Epithelial cell of esophagus (primary cell): Measurements from ENCODE around the gene AGTRAP.
A peak's percentile ranks its signal among the peaks of the same experiment; 100 is the strongest.

Experiments
- DNase-seq: peaks from one replicate; pipeline ENCODE4 v3.0.0; 2010; ENCODE audit warnings: low read depth
- H3K4me3 ChIP-seq: 2 replicates; pipeline ENCODE4 v1.5.1; 2011; ENCODE audit warnings: mild to moderate bottlenecking, low read length, control low read depth
- TF ChIP-seq, protein P1 (sequence below): IDR thresholded peaks from 2 replicates; pipeline ENCODE4 v1.5.1; 2011; ENCODE audit warnings: low read depth, mild to moderate bottlenecking, low read length, control low read depth, inconsistent platforms; ENCODE audit not compliant: insufficient read depth; ENCODE audit errors: missing control alignments

The AGTRAP gene

DNA sequence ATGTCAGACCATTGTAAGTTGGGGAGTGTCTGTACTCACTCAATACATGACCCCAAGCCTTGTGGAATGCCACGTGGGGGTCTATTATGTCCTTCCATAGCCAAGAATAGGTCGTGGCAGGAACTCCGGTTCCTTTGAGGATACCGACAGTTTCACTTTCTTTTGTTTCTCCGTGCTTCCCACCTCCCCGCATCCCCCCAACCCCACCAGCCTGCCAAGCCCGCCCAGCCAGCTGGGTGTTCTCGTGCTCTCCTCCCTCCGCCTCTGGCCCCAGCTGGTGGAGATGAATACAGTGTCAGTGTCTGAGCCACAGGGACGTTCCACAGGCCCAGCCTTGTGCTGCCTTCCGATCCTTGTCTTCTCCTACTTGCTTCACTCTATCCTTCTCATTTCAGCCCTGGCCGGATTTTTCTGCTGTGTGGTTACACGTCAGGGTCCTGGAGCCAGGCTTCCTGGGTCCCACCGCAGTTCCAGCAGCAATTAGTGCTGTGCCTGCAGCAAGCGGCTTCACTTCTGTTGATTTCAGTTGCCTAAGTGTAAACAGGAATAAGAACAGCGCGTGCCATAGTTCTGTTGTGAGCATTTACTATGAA, 4.1 kb upstream of the AGTRAP start:
- DNase-seq, result peak; percentile 37
- TF ChIP-seq, protein P1, sequence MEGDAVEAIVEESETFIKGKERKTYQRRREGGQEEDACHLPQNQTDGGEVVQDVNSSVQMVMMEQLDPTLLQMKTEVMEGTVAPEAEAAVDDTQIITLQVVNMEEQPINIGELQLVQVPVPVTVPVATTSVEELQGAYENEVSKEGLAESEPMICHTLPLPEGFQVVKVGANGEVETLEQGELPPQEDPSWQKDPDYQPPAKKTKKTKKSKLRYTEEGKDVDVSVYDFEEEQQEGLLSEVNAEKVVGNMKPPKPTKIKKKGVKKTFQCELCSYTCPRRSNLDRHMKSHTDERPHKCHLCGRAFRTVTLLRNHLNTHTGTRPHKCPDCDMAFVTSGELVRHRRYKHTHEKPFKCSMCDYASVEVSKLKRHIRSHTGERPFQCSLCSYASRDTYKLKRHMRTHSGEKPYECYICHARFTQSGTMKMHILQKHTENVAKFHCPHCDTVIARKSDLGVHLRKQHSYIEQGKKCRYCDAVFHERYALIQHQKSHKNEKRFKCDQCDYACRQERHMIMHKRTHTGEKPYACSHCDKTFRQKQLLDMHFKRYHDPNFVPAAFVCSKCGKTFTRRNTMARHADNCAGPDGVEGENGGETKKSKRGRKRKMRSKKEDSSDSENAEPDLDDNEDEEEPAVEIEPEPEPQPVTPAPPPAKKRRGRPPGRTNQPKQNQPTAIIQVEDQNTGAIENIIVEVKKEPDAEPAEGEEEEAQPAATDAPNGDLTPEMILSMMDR, result no peak
- H3K4me3 ChIP-seq, result no peak overlapping the region

DNA sequence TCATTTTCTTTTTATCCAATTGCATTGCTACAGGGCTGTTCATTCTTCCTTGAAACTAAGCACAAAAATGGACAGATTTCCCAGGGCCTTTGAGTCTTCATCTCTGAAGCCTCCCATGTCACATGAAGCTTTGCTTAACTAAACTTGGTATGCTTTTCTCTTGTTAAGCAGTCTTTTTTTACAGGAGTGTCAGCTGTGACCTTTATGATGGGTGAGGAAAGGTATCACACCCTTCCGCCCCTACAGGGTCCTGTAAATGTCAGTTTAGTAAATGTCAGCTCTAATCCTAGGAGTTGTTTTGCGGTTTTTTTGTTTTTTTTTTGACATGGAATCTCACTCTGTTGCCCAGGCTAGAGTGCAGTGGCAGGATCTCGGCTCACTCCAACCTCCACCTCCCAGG, 2.6 kb upstream of the AGTRAP start:
- no peak overlapping the region for H3K4me3 ChIP-seq
- no peak for DNase-seq
- TF ChIP-seq, protein P1, result no peak

DNA sequence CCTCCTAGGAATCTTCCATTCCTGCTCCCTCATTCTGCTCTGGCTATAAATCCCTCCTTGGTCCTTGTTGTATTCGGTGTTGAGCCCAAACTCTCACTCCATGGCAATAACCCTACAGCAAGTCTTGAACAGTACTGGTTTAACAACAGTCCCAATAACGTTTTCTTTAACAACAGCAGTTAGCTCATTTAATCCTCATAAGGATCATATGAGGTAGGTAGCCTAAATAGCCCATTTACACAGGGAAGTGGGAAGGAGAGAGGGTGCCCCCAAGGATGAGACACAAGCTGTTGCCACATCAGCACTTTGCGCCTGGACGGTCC, 444 bp upstream of the AGTRAP start:
- DNase-seq, result no peak
- H3K4me3 ChIP-seq, result no peak overlapping the region
- TF ChIP-seq, protein P1, result no peak

DNA sequence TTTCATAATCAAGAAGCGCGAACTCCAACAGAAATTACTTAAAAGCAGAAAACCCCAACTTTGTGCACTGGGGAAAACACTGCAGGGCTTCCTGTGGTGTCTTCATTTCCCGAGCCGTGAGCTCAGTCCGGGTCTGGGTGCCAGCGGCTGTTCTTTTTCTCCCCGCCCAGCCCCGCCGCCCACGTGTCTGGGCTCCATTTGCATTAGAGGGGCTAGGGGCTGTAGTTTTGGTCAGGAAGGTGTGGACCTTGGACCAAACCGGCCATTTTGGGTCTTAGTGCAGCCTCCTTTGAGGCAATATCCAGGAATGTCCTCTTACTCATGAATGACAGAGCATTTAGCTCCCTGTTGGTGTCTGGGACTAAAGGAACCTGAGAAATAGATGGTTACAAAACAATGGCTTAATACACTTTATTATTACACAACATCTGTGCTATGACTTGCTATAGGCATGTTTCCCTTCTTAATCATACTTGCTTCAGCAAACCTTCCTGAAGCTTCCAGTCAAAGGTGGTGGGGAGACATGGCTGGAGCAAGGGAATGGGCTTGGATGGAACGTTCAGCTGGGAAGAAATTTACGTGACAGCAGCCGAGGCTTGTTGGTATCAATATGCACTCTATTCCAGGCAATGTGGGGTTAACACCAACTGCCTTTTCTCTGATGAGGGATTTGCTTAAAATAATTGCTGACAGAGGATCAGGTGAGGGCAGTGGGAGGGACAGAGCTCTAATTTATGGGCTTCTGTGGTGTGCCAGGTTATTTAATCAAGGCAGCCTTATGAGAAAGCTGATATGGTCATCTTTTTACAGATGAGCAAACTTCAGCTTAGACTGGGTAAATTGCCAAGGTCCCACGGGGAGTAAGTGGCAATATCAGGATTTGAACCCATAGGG, 1.1 kb downstream of the AGTRAP start:
- TF ChIP-seq, protein P1, result no peak
- DNase-seq, result peak; percentile 95
- H3K4me3 ChIP-seq, result peak overlapping the region; percentile 96

DNA sequence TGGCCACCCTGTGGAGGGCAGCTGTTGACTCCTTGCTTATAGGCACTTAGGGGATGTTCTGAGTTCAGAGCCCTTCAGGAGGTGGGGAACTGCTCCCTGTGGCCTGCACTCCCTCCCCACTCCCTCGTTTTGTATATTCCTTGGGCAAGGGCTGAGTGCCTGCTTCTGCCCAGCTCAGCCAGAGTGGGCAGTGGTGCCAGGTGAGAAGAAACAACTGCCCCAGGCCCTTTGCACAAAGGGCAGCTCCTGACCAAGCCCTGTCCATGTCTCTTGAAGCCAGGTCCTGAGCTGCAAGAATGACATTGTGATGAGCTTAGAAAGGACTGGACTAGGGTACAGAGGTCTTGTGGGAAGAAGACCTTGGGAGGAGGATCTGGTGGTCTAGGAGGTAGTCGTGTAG, 2.2 kb downstream of the AGTRAP start:
- TF ChIP-seq, protein P1, result no peak
- no peak for DNase-seq
- H3K4me3 ChIP-seq, result no peak overlapping the region

DNA sequence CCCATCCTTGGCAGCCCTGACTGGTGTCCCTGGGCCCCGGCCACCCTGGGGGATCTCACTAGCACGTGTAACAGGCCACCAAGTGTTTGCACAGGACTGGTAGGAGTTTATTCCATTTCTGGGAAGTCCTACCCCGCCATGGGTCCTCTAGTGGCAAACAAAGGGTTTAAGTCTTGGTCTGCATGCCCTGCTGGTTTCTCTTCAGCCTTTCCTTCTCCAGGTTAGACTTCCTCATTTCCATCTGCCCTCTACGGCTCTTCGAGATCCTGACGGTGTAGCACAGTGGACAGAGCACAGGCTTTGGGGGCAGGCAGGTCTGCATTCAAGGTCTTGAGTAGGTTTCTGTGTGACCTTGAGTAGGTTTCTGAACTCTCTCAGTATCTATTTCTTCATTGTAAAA, 2.8 kb downstream of the AGTRAP start:
- DNase-seq, result no peak
- TF ChIP-seq, protein P1, result no peak
- H3K4me3 ChIP-seq, result no peak overlapping the region
